IMR-90 (cell line): ENCODE measurements around the gene C14orf119.

Experiments
- MAFK ChIP-seq: IDR thresholded peaks from 2 replicates; pipeline ENCODE4 v1.6.1; 2012; ENCODE audit warnings: low read depth, low read length, improper control_type of control experiment
- MXI1 ChIP-seq: IDR thresholded peaks from 2 replicates; pipeline ENCODE4 v1.6.1; 2012; ENCODE audit warnings: low read depth, mild to moderate bottlenecking, low read length, moderate library complexity, borderline replicate concordance
- POLR2A ChIP-seq: IDR thresholded peaks from 2 replicates; pipeline ENCODE4 v1.6.1; 2012; ENCODE audit warnings: mild to moderate bottlenecking, low read depth, low read length
- RAD21 ChIP-seq: IDR thresholded peaks from 2 replicates; pipeline ENCODE4 v1.6.1; 2012; ENCODE audit warnings: low read length, improper control_type of control experiment
- RFX5 ChIP-seq: IDR thresholded peaks from 2 replicates; pipeline ENCODE4 v1.8.0; 2012; ENCODE audit warnings: low read depth, mild to moderate bottlenecking, low read length, moderate library complexity
- TF ChIP-seq, protein P1 (sequence below): conservative IDR thresholded peaks from 2 replicates; pipeline ENCODE4 v1.5.1; 2012; ENCODE audit warnings: mild to moderate bottlenecking, low read depth, low read length, improper control_type of control experiment

DNA sequence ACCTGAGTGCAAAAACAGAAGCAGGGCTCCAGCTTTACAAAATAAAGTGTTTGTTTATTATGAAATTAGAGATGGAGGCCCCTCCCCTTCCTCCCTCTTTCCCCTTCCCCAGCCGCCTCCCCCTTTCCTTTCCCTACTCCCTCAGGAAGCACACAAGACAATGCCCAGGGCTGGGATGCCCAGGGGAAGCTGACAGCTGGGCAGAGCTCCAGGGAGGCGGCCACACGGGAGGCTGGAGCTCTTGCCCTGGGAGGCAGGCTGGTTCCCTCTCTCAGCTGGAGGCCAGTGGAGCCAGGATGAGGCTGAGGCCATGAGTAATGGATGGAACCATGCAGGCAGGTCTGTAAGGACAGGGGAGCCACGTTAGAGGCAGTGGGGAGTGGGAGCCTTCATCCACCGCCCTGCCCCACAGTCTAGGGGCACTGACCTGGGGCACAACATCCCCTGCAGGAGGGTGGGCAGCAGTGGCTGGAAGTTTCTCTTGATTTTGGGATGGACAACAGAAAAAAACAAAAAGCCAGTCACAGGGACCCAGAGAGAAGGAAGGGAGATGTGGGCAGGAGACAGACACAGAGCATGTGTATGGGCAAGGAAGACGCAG lies 48.2 kb upstream of the C14orf119 start:
- TF ChIP-seq RAD21 (no peak), MAFK (no peak), POLR2A (no peak), RFX5 (no peak), MXI1 (no peak)
- TF ChIP-seq, protein P1, sequence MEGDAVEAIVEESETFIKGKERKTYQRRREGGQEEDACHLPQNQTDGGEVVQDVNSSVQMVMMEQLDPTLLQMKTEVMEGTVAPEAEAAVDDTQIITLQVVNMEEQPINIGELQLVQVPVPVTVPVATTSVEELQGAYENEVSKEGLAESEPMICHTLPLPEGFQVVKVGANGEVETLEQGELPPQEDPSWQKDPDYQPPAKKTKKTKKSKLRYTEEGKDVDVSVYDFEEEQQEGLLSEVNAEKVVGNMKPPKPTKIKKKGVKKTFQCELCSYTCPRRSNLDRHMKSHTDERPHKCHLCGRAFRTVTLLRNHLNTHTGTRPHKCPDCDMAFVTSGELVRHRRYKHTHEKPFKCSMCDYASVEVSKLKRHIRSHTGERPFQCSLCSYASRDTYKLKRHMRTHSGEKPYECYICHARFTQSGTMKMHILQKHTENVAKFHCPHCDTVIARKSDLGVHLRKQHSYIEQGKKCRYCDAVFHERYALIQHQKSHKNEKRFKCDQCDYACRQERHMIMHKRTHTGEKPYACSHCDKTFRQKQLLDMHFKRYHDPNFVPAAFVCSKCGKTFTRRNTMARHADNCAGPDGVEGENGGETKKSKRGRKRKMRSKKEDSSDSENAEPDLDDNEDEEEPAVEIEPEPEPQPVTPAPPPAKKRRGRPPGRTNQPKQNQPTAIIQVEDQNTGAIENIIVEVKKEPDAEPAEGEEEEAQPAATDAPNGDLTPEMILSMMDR: no peak
